GM12878 (cell line): Measurements from ENCODE around the gene RPS6KA5. TPM values are rescaled to one million over a fixed set of nuclear protein-coding genes. Genes with fewer than 3 reads are reported as not detected.

Experiments
- ATAC-seq: fragments of 200-7000 bp; cut with Tn5 transposase; 3 replicates; pipeline ENCODE4 v1.9.1; 2020; ENCODE audit warnings: mild to moderate bottlenecking, moderate library complexity
- BruUV-seq: library from RNA; stranded (reverse); fragments of 400-500 nt; replicated peaks from 2 replicates; lab custom pipeline; 2021; lab: Mats Ljungman, UMichigan
- CTCF ChIA-PET: fragments of 300-600 bp; sonication (Branson Sonifier 250); formaldehyde crosslinking; extraction: SDS; loops from one replicate; lab custom pipeline; 2021; ENCODE audit warnings: inconsistent platforms; lab: Yijun Ruan, JAX
- POLR2A ChIA-PET: fragments of 350-600 bp; formaldehyde crosslinking; extraction: SDS; loops from one replicate; lab custom pipeline; 2021; ENCODE audit warnings: inconsistent platforms; lab: Charles Lee
- RAD21 ChIA-PET: fragments of 300-600 bp; sonication (Branson Sonifier 250); formaldehyde crosslinking; loops from one replicate; lab custom pipeline; 2023; ENCODE audit warnings: antibody characterized with exemption; ENCODE audit not compliant: unreplicated experiment; lab: Charles Lee
- SMC1A ChIA-PET: fragments of 300-600 bp; sonication (Branson Sonifier 250); formaldehyde crosslinking; loops from one replicate; lab custom pipeline; 2023; ENCODE audit not compliant: unreplicated experiment, uncharacterized antibody; lab: Charles Lee
- DNase-seq: peaks from one replicate; pipeline ENCODE4 v3.0.0-alpha.2; 2011; ENCODE audit warnings: low read depth, low spot score
- FAIRE-seq: peaks from 3 replicates; lab custom pipeline; 2011; peaks lifted over from hg19 to GRCh38; lab: Jason Lieb, UNC
- H2AFZ ChIP-seq: 2 replicates; pipeline ENCODE4 v1.6.0; 2011; ENCODE audit warnings: low read depth, low read length, control low read depth; ENCODE audit not compliant: control insufficient read depth
- H3K27ac ChIP-seq: 2 replicates; pipeline ENCODE4 v1.5.1; 2011; ENCODE audit warnings: control low read depth; ENCODE audit not compliant: control insufficient read depth, insufficient read depth
- H3K27me3 ChIP-seq, 2 experiments: replicated peaks in 1 of 2; 2 replicates each; pipeline versions ENCODE4 v1.6.0 to v1.6.1; 2011; ENCODE audit warnings: low read length in 1 of 2; ENCODE audit not compliant: control insufficient read depth in 2 of 2, insufficient read depth in 2 of 2
- H3K36me3 ChIP-seq, 2 experiments: 2 replicates each; pipeline ENCODE4 v1.5.1; 2011; ENCODE audit warnings: low read length in 1 of 2; ENCODE audit not compliant: control insufficient read depth in 2 of 2, insufficient read depth in 2 of 2
- H3K4me1 ChIP-seq: 2 replicates; pipeline ENCODE4 v1.6.1; 2011; ENCODE audit warnings: mild to moderate bottlenecking, low read length, moderate library complexity, mixed read lengths; ENCODE audit not compliant: control insufficient read depth, insufficient read depth
- H3K4me2 ChIP-seq: 2 replicates; pipeline ENCODE4 v1.6.0; 2011; ENCODE audit warnings: control low read depth; ENCODE audit not compliant: control insufficient read depth, insufficient read depth
- H3K4me3 ChIP-seq: fragments of 200-600 bp; sonication (generic); 2 replicates; pipeline ENCODE4 v1.5.1; 2016
- H3K79me2 ChIP-seq: 2 replicates; pipeline ENCODE4 v1.6.0; 2011; ENCODE audit warnings: low read length; ENCODE audit not compliant: control insufficient read depth, insufficient read depth
- H3K9ac ChIP-seq: 2 replicates; pipeline ENCODE4 v1.8.0; 2011; ENCODE audit warnings: low read length, control low read depth, mixed read lengths; ENCODE audit not compliant: control insufficient read depth, insufficient read depth
- H3K9me3 ChIP-seq: replicated peaks from 3 replicates; pipeline ENCODE4 v1.5.1; 2011; ENCODE audit warnings: mild to moderate bottlenecking, low read length; ENCODE audit not compliant: control insufficient read depth, insufficient read depth
- H4K20me1 ChIP-seq: 2 replicates; pipeline ENCODE4 v1.6.0; 2011; ENCODE audit not compliant: control insufficient read depth, insufficient read depth
- ATF7 ChIP-seq: fragments of 450-650 bp; IDR thresholded peaks from 2 replicates; pipeline ENCODE4 v1.6.1; 2016; ENCODE audit warnings: low read depth, mild to moderate bottlenecking
- CEBPB ChIP-seq, 2 experiments: fragments of 150-350 bp in 1 of 2; IDR thresholded peaks; 2 replicates each; pipeline ENCODE4 v1.6.1; 2012 to 2014; ENCODE audit warnings: low read depth in 2 of 2, low read length in 2 of 2, borderline replicate concordance in 1 of 2, inconsistent platforms in 1 of 2
- CTCF ChIP-seq, 3 experiments: IDR thresholded peaks in 2 of 3; conservative IDR thresholded peaks in 1 of 3; 2 replicates each; pipeline ENCODE4 v1.5.1; 2011; ENCODE audit warnings: low read depth in 3 of 3, low read length in 3 of 3, mild to moderate bottlenecking in 3 of 3, control low read depth in 2 of 3, moderate library complexity in 2 of 3, inconsistent platforms in 1 of 3, mixed read lengths in 1 of 3; ENCODE audit not compliant: control insufficient read depth in 2 of 3, insufficient read depth in 1 of 3; ENCODE audit errors: extremely low read depth in 1 of 3
- ESRRA ChIP-seq: IDR thresholded peaks from 2 replicates; pipeline ENCODE4 v1.6.1; 2012; ENCODE audit warnings: mild to moderate bottlenecking, low read length, improper control_type of control experiment
- MYB ChIP-seq: fragments of 150-350 bp; IDR thresholded peaks from 2 replicates; pipeline ENCODE4 v1.6.1; 2014; ENCODE audit warnings: mild to moderate bottlenecking, low read depth, low read length, borderline replicate concordance
- NRF1 ChIP-seq: conservative IDR thresholded peaks from 2 replicates; pipeline ENCODE4 v1.6.1; 2011; ENCODE audit warnings: mild to moderate bottlenecking, low read depth, low read length, improper control_type of control experiment
- PML ChIP-seq: IDR thresholded peaks from 2 replicates; pipeline ENCODE4 v1.6.1; 2012; ENCODE audit warnings: low read length, inconsistent platforms
- RELB ChIP-seq: fragments of 450-650 bp; IDR thresholded peaks from 2 replicates; pipeline ENCODE4 v1.6.1; 2017; ENCODE audit warnings: low read depth, mild to moderate bottlenecking, moderate library complexity
- ZBTB33 ChIP-seq: fragments of 450-650 bp; IDR thresholded peaks from 2 replicates; pipeline ENCODE4 v1.6.1; 2017; ENCODE audit warnings: mild to moderate bottlenecking
- ZBTB4 ChIP-seq: fragments of 450-650 bp; formaldehyde crosslinking; IDR thresholded peaks from 2 replicates; pipeline ENCODE4 v1.4.0; 2022; ENCODE audit warnings: mild to moderate bottlenecking, moderate library complexity
- ZNF274 ChIP-seq: IDR thresholded peaks from one replicate; pipeline ENCODE4 v1.8.0; 2011; ENCODE audit not compliant: insufficient read length, insufficient read depth
- ZNF384 ChIP-seq: IDR thresholded peaks from 2 replicates; pipeline ENCODE4 v1.6.1; 2012; ENCODE audit warnings: low read depth, mild to moderate bottlenecking, low read length, improper control_type of control experiment, borderline replicate concordance
- in situ Hi-C: fragments of 300-500 bp; cut with MboI; formaldehyde crosslinking; loops from 9 replicates; pipeline ENCODE4 v1.14.3; 2018; ENCODE audit warnings: mixed read lengths
- intact Hi-C: fragments of 100-400 bp; cut with micrococcal nuclease; formaldehyde crosslinking; loops from one replicate; pipeline ENCODE4 v1.14.2; 2022; ENCODE audit not compliant: unreplicated experiment
- polyA plus RNA-seq, 11 experiments: library from polyadenylated mRNA; depleted of rRNA in 4 of 11; unstranded in 6 of 11; stranded (reverse) in 5 of 11; fragments of >200 nt; fragmentation: Nextera tagmentation in 4 of 11; fragmentation: Illumina TruSeq in 1 of 11; extraction: Ambion mirVana in 4 of 11; extraction: Trizol in 1 of 11; gene quantifications; 1 replicate in 1 of 11; 2 replicates in 10 of 11; pipeline versions ENCODE4 v1.2.1 to v1.2.3, GENCODE V29; 2011 to 2016; ENCODE audit warnings: inconsistent platforms in 2 of 11, missing spikeins in 2 of 11, low read depth in 1 of 11
- total RNA-seq, 4 experiments: library from RNA; depleted of rRNA in 3 of 4; stranded (reverse); fragments of >200 nt in 3 of 4; fragmentation: Illumina TruSeq in 1 of 4; extraction: Trizol in 1 of 4; gene quantifications; 2 replicates each; pipeline versions ENCODE4 v1.2.1 to v1.2.3, GENCODE V29; 2013 to 2021
- TF ChIP-seq, protein P1 (sequence below): IDR thresholded peaks from 2 replicates; pipeline ENCODE4 v1.6.1; 2012; ENCODE audit warnings: low read depth, low read length, improper control_type of control experiment
- TF ChIP-seq, protein P2 (sequence below): fragments of 450-650 bp; IDR thresholded peaks from 2 replicates; pipeline ENCODE4 v1.6.1; 2014; ENCODE audit warnings: mild to moderate bottlenecking

RPS6KA5 gene
- total and polyA plus RNA-seq, 10 of the 15 experiments (the other 5 are each of a cell fraction or from before 2014, with no cell fraction given): 1.4 to 7.0 (median 3.7) TPM

DNA sequence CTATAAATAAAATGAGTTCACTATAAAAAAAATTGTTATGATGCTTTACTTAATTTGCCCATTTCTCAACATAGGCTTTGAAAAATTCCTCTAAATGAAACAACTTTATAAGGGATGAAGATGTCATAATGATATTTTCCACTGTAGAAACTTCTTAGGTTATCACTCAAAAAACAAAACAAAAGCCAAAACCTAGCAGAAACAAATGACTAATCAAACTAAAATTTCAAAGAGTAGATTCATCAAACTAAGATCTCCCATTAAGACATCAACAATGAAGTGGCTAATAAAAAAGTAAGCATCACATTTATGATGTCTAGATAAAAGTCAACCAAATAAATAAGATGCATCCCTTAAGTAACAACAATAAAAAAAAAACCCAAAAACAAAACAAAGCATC lies 207.3 kb downstream of the RPS6KA5 start:
- Histone ChIP-seq H3K4me3 (no peak overlapping the region), H3K4me1 (no peaks in the 10 kb centered on the region), H3K27me3 (no peaks in the 10 kb centered on the region), H3K4me2 (no peak overlapping the region), H3K79me2 (no peaks in the 10 kb centered on the region), H3K9me3 (no peaks in the 10 kb centered on the region), H3K36me3 (no peaks in the 10 kb centered on the region), H4K20me1 (no peaks in the 10 kb centered on the region), H3K27ac (no peak overlapping the region), H3K9ac (no peak overlapping the region), H2AFZ (no peak overlapping the region)
- POLR2A ChIA-PET: no interaction called here
- CTCF ChIA-PET: no interaction called here
- DNase-seq (no peak), FAIRE-seq (no peak), ATAC-seq (no peak)
- intact Hi-C loops (no loop called here), in situ Hi-C loops (no loop called here)
- BruUV-seq: no TSS peak
- SMC1A ChIA-PET: no interaction called here
- RAD21 ChIA-PET: no interaction called here
- no peak for TF ChIP-seq ZBTB4
- TF ChIP-seq CTCF (IDR thresholded peaks at IDR 0.05 in 2 of 3, conservative IDR thresholded peaks at IDR 0.05 in 1 of 3; ENCODE audit: control insufficient read depth in 2 of 3, extremely low read depth in 1 of 3, insufficient read depth in 1 of 3, low read depth in 3 of 3, low read length in 3 of 3): no peak
- TF ChIP-seq NRF1: no peak
- no peak for TF ChIP-seq ZNF384
- TF ChIP-seq ATF7: no peak
- TF ChIP-seq ZNF274: no peak
- TF ChIP-seq ZBTB33: no peak
- TF ChIP-seq, protein P1, sequence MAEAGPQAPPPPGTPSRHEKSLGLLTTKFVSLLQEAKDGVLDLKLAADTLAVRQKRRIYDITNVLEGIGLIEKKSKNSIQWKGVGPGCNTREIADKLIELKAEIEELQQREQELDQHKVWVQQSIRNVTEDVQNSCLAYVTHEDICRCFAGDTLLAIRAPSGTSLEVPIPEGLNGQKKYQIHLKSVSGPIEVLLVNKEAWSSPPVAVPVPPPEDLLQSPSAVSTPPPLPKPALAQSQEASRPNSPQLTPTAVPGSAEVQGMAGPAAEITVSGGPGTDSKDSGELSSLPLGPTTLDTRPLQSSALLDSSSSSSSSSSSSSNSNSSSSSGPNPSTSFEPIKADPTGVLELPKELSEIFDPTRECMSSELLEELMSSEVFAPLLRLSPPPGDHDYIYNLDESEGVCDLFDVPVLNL: no peak
- no peak for TF ChIP-seq ESRRA
- TF ChIP-seq CEBPB (IDR thresholded peaks at IDR 0.05; ENCODE audit: borderline replicate concordance in 1 of 2, low read depth in 2 of 2, low read length in 2 of 2): no peak
- no peak for TF ChIP-seq PML
- TF ChIP-seq, protein P2, sequence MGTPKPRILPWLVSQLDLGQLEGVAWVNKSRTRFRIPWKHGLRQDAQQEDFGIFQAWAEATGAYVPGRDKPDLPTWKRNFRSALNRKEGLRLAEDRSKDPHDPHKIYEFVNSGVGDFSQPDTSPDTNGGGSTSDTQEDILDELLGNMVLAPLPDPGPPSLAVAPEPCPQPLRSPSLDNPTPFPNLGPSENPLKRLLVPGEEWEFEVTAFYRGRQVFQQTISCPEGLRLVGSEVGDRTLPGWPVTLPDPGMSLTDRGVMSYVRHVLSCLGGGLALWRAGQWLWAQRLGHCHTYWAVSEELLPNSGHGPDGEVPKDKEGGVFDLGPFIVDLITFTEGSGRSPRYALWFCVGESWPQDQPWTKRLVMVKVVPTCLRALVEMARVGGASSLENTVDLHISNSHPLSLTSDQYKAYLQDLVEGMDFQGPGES: no peak
- TF ChIP-seq MYB: no peak
- TF ChIP-seq RELB: no peak
